Liver (tissue), 9 donors: ENCODE data around the gene USP48. TPM values are rescaled to one million over a fixed set of nuclear protein-coding genes. Genes with fewer than 3 reads are reported as not detected.

ENCODE experiments used
- DNase-seq: peaks from one replicate; pipeline ENCODE4 v3.0.0-alpha.2; 2017; ENCODE audit warnings: low spot score
- H3K27ac ChIP-seq, 2 donors: one replicate each; pipeline ENCODE4 v1.7.0; 2013; ENCODE audit warnings: inconsistent platforms in 2 of 2, low read length in 2 of 2, control low read depth in 1 of 2, low read depth in 1 of 2, mild to moderate bottlenecking in 1 of 2
- H3K27me3 ChIP-seq, 4 donors: one replicate each; pipeline versions ENCODE4 v1.6.1 to v1.7.0; 2013; ENCODE audit warnings: low read length in 3 of 4, inconsistent platforms in 1 of 4, mild to moderate bottlenecking in 1 of 4, moderate library complexity in 1 of 4; ENCODE audit not compliant: control insufficient read depth in 4 of 4, insufficient read depth in 4 of 4
- H3K36me3 ChIP-seq, 4 donors: one replicate each; pipeline versions ENCODE4 v1.6.1 to v1.7.0; 2013; ENCODE audit warnings: low read length in 3 of 4, mild to moderate bottlenecking in 3 of 4, low read depth in 1 of 4, moderate library complexity in 1 of 4; ENCODE audit not compliant: control insufficient read depth in 4 of 4, insufficient read depth in 3 of 4
- H3K4me1 ChIP-seq, 4 donors: one replicate each; pipeline versions ENCODE4 v1.6.1 to v1.7.0; 2013; ENCODE audit warnings: low read length in 3 of 4, mild to moderate bottlenecking in 3 of 4, moderate library complexity in 1 of 4; ENCODE audit not compliant: control insufficient read depth in 4 of 4, insufficient read depth in 4 of 4
- H3K4me3 ChIP-seq, 3 donors: one replicate each; pipeline versions ENCODE4 v1.6.1 to v1.7.0; 2013; ENCODE audit warnings: low read length in 3 of 3, control low read depth in 1 of 3, low read depth in 1 of 3, mild to moderate bottlenecking in 1 of 3
- H3K9ac ChIP-seq, 2 donors: one replicate each; pipeline ENCODE4 v1.7.0; 2013; ENCODE audit warnings: low read length in 2 of 2, mild to moderate bottlenecking in 2 of 2, moderate library complexity in 2 of 2, control low read depth in 1 of 2, low read depth in 1 of 2
- H3K9me3 ChIP-seq, 4 donors: one replicate each; pipeline versions ENCODE4 v1.6.1 to v1.7.0; 2013; ENCODE audit warnings: low read length in 3 of 4; ENCODE audit not compliant: control insufficient read depth in 4 of 4
- EGR1 ChIP-seq, 2 donors: IDR thresholded peaks; 2 replicates each; pipeline ENCODE4 v1.6.1; 2016 to 2018; ENCODE audit warnings: antibody characterized with exemption in 2 of 2, low read depth in 2 of 2
- FOXA1 ChIP-seq: IDR thresholded peaks from 2 replicates; pipeline ENCODE4 v1.6.1; 2016; ENCODE audit warnings: antibody characterized with exemption
- FOXA2 ChIP-seq: IDR thresholded peaks from 2 replicates; pipeline ENCODE4 v1.6.1; 2016; ENCODE audit warnings: antibody characterized with exemption
- HNF4A ChIP-seq, 2 donors: conservative IDR thresholded peaks; 2 replicates each; pipeline ENCODE4 v1.6.1; 2016; ENCODE audit warnings: antibody characterized with exemption in 2 of 2, mild to moderate bottlenecking in 2 of 2
- HNF4G ChIP-seq: IDR thresholded peaks from 2 replicates; pipeline ENCODE4 v1.6.1; 2016; ENCODE audit warnings: antibody characterized with exemption
- JUND ChIP-seq, 2 donors: IDR thresholded peaks; 2 replicates each; pipeline ENCODE4 v1.6.1; 2016; ENCODE audit warnings: antibody characterized with exemption in 2 of 2
- NR2F2 ChIP-seq: IDR thresholded peaks from 2 replicates; pipeline ENCODE4 v1.6.1; 2016; ENCODE audit warnings: antibody characterized with exemption
- RAD21 ChIP-seq, 2 donors: IDR thresholded peaks; 2 replicates each; pipeline ENCODE4 v1.6.1; 2016; ENCODE audit warnings: antibody characterized with exemption in 2 of 2, mild to moderate bottlenecking in 2 of 2
- RXRA ChIP-seq, 2 donors: IDR thresholded peaks; 2 replicates each; pipeline ENCODE4 v1.6.1; 2017 to 2018; ENCODE audit warnings: antibody characterized with exemption in 2 of 2, mild to moderate bottlenecking in 1 of 2
- SP1 ChIP-seq: IDR thresholded peaks from 2 replicates; pipeline ENCODE4 v1.6.1; 2018; ENCODE audit warnings: antibody characterized with exemption, mild to moderate bottlenecking
- TAF1 ChIP-seq: conservative IDR thresholded peaks from 2 replicates; pipeline ENCODE4 v1.6.1; 2016; ENCODE audit warnings: antibody characterized with exemption, mild to moderate bottlenecking
- YY1 ChIP-seq: IDR thresholded peaks from 2 replicates; pipeline ENCODE4 v1.6.1; 2016; ENCODE audit warnings: antibody characterized with exemption, mild to moderate bottlenecking
- WGBS: extraction: QIAGEN DNeasy Blood & Tissue Kit; methylation state at CpG from one replicate; pipeline ENCODE4 v1.1.7; 2013; 5-methylcytosine and 5-hydroxymethylcytosine counted together
- polyA plus RNA-seq, 2 donors: library from polyadenylated mRNA; stranded (reverse) in 1 of 2; unstranded in 1 of 2; fragments of 200-250 nt in 1 of 2; fragments of >200 nt in 1 of 2; fragmentation: Nextera tagmentation in 1 of 2; extraction: Ambion mirVana in 1 of 2; gene quantifications; one replicate each; pipeline versions ENCODE4 v1.2.1 to v1.2.3, GENCODE V29; 2013 to 2015
- total RNA-seq, 2 donors: library from RNA; depleted of rRNA; stranded (reverse); fragments of >200 nt; gene quantifications; one replicate each; pipeline ENCODE4 v1.2.3, GENCODE V29; 2014
- TF ChIP-seq, protein P1 (sequence below): IDR thresholded peaks from 2 replicates; pipeline ENCODE4 v1.6.1; 2016; ENCODE audit warnings: antibody characterized with exemption, mild to moderate bottlenecking
- TF ChIP-seq, protein P2 (sequence below): IDR thresholded peaks from 2 replicates; pipeline ENCODE4 v1.6.1; 2016; ENCODE audit warnings: antibody characterized with exemption
- donor health status: healthy.
- donor health status: healthy.
- donor health status: healthy.
- donor health status: healthy.
- donor health status: healthy.

Gene USP48
- total and polyA plus RNA-seq, 4 donors, result 7.8 to 34.9 (median 23.1) TPM

DNA sequence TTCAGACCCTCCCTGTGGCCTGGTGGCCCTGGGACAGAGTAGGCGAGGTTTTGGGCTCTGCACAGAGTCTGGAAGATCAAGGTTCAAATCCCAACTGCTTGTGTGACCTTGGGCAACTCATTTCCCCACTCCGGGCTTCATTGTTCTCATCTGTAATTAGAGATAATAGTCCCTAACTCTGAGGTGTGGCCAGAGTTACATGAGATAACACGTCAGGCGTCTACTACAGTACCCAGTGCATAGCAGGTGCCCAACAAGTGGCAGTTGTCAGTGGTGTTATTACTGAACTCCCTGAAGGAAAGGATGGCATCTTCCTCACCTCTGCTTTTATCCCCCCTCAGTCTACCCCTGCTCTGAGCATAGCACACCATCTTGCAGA is 134.6 kb downstream of the USP48 start:
- Histone ChIP-seq H3K4me1 (peaks cover 0 to 8% (median 4%) of the 10 kb centered on the region in 4 donors), H3K36me3 (no peaks in the 10 kb centered on the region), H3K4me3 (no peak overlapping the region), H3K27me3 (no peaks in the 10 kb centered on the region), H3K27ac (no peak overlapping the region), H3K9ac (no peak overlapping the region), H3K9me3 (no peaks in the 10 kb centered on the region)
- TF ChIP-seq RAD21 (IDR thresholded peaks at IDR 0.05) (no peak), HNF4G (no peak), NR2F2 (no peak)
- no peak for DNase-seq
- WGBS, result 65% methylated on average over 4 of the region's 4 CpGs

DNA sequence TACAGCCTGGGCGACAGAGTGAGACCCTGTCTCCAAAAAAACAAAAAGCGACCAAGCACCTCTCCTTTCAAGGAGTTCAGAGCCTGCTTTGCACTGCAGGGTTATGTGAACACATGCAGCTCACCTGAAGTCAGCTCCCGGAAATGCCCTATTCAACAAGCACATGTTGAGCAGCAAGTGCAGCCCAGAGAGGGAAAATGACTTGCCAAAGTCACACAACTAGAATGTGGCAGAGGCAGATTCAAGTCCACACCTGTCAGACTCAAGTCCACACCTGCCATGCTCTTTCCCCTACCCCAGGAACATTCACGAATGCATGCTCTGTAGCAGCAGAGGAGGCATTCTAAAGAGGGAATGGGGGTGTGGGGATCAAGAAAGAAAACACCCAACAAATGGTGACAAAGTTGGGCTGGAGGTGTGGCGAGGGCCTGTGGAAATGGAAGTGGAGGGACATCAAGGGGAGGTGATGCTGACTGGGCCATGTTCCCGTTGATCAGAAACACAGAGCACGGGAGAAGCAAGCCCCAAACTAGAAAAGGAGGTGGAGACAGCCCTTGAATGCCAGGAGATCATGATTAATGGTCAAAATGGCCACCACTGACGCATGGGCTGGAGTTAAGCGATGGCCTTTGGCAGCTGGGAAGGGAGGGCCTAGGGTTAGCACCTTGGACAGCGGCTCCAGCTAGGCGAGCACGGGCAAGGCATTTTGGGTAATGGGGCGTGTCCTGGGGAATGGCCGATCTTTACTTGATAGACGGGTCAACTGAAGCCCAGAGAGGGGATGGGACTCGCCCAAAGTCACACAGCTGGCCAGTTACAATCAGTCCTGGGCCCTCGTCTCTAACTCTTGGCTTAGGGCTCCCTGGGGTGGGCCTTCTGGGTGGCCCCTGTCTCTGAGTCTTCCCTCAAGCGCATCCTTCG is 135.3 kb downstream of the USP48 start:
- Histone ChIP-seq H3K4me1 (peaks cover 0 to 8% (median 5%) of the 10 kb centered on the region in 4 donors), H3K4me3 (no peak overlapping the region), H3K27me3 (no peaks in the 10 kb centered on the region), H3K27ac (no peak overlapping the region), H3K9ac (no peak overlapping the region), H3K9me3 (no peaks in the 10 kb centered on the region), H3K36me3 (no peaks in the 10 kb centered on the region)
- TF ChIP-seq, protein P1, sequence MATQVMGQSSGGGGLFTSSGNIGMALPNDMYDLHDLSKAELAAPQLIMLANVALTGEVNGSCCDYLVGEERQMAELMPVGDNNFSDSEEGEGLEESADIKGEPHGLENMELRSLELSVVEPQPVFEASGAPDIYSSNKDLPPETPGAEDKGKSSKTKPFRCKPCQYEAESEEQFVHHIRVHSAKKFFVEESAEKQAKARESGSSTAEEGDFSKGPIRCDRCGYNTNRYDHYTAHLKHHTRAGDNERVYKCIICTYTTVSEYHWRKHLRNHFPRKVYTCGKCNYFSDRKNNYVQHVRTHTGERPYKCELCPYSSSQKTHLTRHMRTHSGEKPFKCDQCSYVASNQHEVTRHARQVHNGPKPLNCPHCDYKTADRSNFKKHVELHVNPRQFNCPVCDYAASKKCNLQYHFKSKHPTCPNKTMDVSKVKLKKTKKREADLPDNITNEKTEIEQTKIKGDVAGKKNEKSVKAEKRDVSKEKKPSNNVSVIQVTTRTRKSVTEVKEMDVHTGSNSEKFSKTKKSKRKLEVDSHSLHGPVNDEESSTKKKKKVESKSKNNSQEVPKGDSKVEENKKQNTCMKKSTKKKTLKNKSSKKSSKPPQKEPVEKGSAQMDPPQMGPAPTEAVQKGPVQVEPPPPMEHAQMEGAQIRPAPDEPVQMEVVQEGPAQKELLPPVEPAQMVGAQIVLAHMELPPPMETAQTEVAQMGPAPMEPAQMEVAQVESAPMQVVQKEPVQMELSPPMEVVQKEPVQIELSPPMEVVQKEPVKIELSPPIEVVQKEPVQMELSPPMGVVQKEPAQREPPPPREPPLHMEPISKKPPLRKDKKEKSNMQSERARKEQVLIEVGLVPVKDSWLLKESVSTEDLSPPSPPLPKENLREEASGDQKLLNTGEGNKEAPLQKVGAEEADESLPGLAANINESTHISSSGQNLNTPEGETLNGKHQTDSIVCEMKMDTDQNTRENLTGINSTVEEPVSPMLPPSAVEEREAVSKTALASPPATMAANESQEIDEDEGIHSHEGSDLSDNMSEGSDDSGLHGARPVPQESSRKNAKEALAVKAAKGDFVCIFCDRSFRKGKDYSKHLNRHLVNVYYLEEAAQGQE, result peak; percentile 97
- TF ChIP-seq FOXA2 (no peak), TAF1 (no peak), EGR1 (IDR thresholded peaks at IDR 0.05; ENCODE audit: low read depth in 2 of 2) (no peak), JUND (IDR thresholded peaks at IDR 0.05) (no peak)
- TF ChIP-seq, protein P2, sequence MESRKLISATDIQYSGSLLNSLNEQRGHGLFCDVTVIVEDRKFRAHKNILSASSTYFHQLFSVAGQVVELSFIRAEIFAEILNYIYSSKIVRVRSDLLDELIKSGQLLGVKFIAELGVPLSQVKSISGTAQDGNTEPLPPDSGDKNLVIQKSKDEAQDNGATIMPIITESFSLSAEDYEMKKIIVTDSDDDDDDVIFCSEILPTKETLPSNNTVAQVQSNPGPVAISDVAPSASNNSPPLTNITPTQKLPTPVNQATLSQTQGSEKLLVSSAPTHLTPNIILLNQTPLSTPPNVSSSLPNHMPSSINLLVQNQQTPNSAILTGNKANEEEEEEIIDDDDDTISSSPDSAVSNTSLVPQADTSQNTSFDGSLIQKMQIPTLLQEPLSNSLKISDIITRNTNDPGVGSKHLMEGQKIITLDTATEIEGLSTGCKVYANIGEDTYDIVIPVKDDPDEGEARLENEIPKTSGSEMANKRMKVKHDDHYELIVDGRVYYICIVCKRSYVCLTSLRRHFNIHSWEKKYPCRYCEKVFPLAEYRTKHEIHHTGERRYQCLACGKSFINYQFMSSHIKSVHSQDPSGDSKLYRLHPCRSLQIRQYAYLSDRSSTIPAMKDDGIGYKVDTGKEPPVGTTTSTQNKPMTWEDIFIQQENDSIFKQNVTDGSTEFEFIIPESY, result no peak
- peak; percentile 71 for DNase-seq
- 65% methylated on average over 19 of the region's 19 CpGs for WGBS

DNA sequence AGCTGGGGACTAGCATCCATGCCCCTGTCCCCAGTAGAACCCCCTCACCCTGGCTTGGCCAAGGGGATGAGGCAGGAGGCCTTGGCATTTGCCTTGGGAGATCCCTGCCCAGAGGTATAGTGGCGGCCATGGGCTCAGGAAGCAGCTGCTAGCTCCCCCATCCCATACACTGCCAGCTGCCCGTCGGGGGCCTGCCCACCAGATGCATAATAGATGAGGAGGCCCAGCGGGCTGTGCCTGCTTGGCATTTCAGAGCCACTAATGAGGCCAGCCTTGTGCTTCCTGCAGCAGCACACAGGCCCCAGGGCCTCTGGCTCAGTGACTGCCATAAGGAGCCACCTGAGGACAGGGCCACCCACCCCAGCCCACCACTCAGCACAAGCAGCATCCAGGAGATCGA is 137.4 kb downstream of the USP48 start:
- H3K36me3 ChIP-seq, result no peaks in the 10 kb centered on the region
- peaks cover 3 to 11% (median 8%) of the 10 kb centered on the region in 4 donors for H3K4me1 ChIP-seq
- no peak for DNase-seq
- H3K9ac ChIP-seq, result no peak overlapping the region
- no peak overlapping the region for H3K27ac ChIP-seq
- 89% methylated on average over 5 of the region's 5 CpGs for WGBS
- no peaks in the 10 kb centered on the region for H3K9me3 ChIP-seq
- H3K4me3 ChIP-seq, result no peak overlapping the region
- no peaks in the 10 kb centered on the region for H3K27me3 ChIP-seq
- TF ChIP-seq, protein P1, result no peak
- TF ChIP-seq SP1 (no peak), FOXA1 (no peak), RXRA (IDR thresholded peaks at IDR 0.05) (no peak), NR2F2 (no peak), HNF4G (no peak), FOXA2 (no peak), YY1 (no peak), TAF1 (no peak), HNF4A (conservative IDR thresholded peaks at IDR 0.05) (no peak)
